Measurements from ENCODE around the gene LDB2.

GRCh38 chr4:16579866-16580265 is 318.6 kb downstream of the LDB2 start:
- no peak for TF ChIP-seq CTCF (conservative IDR thresholded peaks at IDR 0.05)
- no peak for TF ChIP-seq EZH2 (IDR thresholded peaks at IDR 0.05; ENCODE audit: low read depth)
